Measurements from ENCODE around the gene NUDT21.

- TF ChIP-seq POLR2A (IDR thresholded peaks at IDR 0.05) = no peak
- TF ChIP-seq, protein P1, sequence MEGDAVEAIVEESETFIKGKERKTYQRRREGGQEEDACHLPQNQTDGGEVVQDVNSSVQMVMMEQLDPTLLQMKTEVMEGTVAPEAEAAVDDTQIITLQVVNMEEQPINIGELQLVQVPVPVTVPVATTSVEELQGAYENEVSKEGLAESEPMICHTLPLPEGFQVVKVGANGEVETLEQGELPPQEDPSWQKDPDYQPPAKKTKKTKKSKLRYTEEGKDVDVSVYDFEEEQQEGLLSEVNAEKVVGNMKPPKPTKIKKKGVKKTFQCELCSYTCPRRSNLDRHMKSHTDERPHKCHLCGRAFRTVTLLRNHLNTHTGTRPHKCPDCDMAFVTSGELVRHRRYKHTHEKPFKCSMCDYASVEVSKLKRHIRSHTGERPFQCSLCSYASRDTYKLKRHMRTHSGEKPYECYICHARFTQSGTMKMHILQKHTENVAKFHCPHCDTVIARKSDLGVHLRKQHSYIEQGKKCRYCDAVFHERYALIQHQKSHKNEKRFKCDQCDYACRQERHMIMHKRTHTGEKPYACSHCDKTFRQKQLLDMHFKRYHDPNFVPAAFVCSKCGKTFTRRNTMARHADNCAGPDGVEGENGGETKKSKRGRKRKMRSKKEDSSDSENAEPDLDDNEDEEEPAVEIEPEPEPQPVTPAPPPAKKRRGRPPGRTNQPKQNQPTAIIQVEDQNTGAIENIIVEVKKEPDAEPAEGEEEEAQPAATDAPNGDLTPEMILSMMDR (IDR thresholded peaks at IDR 0.05) = no peak
Measured at GRCh38 chr16:56436258-56436657, 14.9 kb downstream of the NUDT21 start.
